GM10266 (cell line): ENCODE measurements around the gene KNDC1.
"Not testable (repeated sequence)": the region's sequence is repeated elsewhere in the genome, so short reads cannot be mapped to it uniquely, and the experiment has no call there.

Source experiments
- DNase-seq: peaks from one replicate; pipeline ENCODE4 v3.0.0; 2012; ENCODE audit errors: extremely low spot score
- CTCF ChIP-seq: IDR thresholded peaks from 2 replicates; pipeline ENCODE4 v1.5.1; 2012; ENCODE audit warnings: mild to moderate bottlenecking, low read depth; ENCODE audit not compliant: control insufficient read depth, insufficient read depth; ENCODE audit errors: missing control alignments

KNDC1 gene

GRCh38 chr10:133169173-133169947, 9.3 kb downstream of the KNDC1 start:
- DNase-seq = no peak
- no peak for TF ChIP-seq CTCF

GRCh38 chr10:133170092-133170491, 10.1 kb downstream of the KNDC1 start:
- DNase-seq = no peak
- TF ChIP-seq CTCF = no peak

GRCh38 chr10:133173860-133174640, 14.0 kb downstream of the KNDC1 start:
- TF ChIP-seq CTCF = no peak
- DNase-seq = no peak

- TF ChIP-seq CTCF = no peak
- no peak for DNase-seq
Observed at GRCh38 chr10:133174689-133175263, 14.8 kb downstream of the KNDC1 start.

GRCh38 chr10:133175624-133176023, 15.6 kb downstream of the KNDC1 start:
- not testable (repeated sequence) for DNase-seq

- TF ChIP-seq CTCF = no peak
- DNase-seq = no peak
Observed at GRCh38 chr10:133176546-133176945, 16.5 kb downstream of the KNDC1 start.

GRCh38 chr10:133177380-133178157, 17.6 kb downstream of the KNDC1 start:
- DNase-seq = no peak
- TF ChIP-seq CTCF = no peak
